22Rv1 (cell line): Measurements from ENCODE around the gene SCAPER.
A peak's percentile ranks its signal among the peaks of the same experiment; 100 is the strongest.

Experiments used
- H3K27ac ChIP-seq: fragments of 450-650 bp; 2 replicates; pipeline ENCODE4 v1.5.1; 2017
- CTCF ChIP-seq: fragments of 450-650 bp; IDR thresholded peaks from 2 replicates; pipeline ENCODE4 v1.5.1; 2017; ENCODE audit warnings: mild to moderate bottlenecking
- ZFX ChIP-seq: fragments of 450-650 bp; IDR thresholded peaks from 2 replicates; pipeline ENCODE4 v1.6.1; 2017; ENCODE audit warnings: antibody characterized with exemption, borderline replicate concordance

SCAPER gene

GRCh38 chr15:76941636-76942035, 36.5 kb upstream of the SCAPER start:
- TF ChIP-seq ZFX (no peak), CTCF (no peak)
- H3K27ac ChIP-seq, result no peak overlapping the region

- no peak for TF ChIP-seq CTCF
- TF ChIP-seq ZFX, result no peak
- no peak overlapping the region for H3K27ac ChIP-seq
These were observed 34.6 kb upstream of the SCAPER start for GRCh38 chr15:76939715-76940114.

GRCh38 chr15:76938752-76939151, 33.6 kb upstream of the SCAPER start:
- TF ChIP-seq ZFX (no peak), CTCF (no peak)
- no peak overlapping the region for H3K27ac ChIP-seq

- H3K27ac ChIP-seq, result no peak overlapping the region
- no peak for TF ChIP-seq ZFX
- TF ChIP-seq CTCF, result no peak
These were observed 31.5 kb upstream of the SCAPER start for GRCh38 chr15:76936671-76937070.

- no peak overlapping the region for H3K27ac ChIP-seq
- TF ChIP-seq ZFX (no peak), CTCF (no peak)
These were observed 30.5 kb upstream of the SCAPER start for GRCh38 chr15:76935620-76936019.

GRCh38 chr15:76932135-76932966, 27.2 kb upstream of the SCAPER start:
- peak overlapping the region; percentile 72 for H3K27ac ChIP-seq
- TF ChIP-seq ZFX (no peak), CTCF (no peak)

GRCh38 chr15:76931397-76932134, 26.4 kb upstream of the SCAPER start, which contains the start of gene RCN2:
RCN2 (plus strand) TSS chr15:76931749; CDS start chr15:76931842, 93 bp downstream.
- H3K27ac ChIP-seq, result peak within 1 kb of the TSS; percentile 72
- TF ChIP-seq ZFX (no peak), CTCF (no peak)
